LNCAP (cell line): ENCODE results near the gene FKBP5.

Experiments
- TF ChIP-seq, protein P1 (sequence below): fragments of 450-650 bp; IDR thresholded peaks from 2 replicates; pipeline ENCODE4 v1.5.1; 2017; ENCODE audit warnings: mild to moderate bottlenecking

Gene FKBP5

DNA sequence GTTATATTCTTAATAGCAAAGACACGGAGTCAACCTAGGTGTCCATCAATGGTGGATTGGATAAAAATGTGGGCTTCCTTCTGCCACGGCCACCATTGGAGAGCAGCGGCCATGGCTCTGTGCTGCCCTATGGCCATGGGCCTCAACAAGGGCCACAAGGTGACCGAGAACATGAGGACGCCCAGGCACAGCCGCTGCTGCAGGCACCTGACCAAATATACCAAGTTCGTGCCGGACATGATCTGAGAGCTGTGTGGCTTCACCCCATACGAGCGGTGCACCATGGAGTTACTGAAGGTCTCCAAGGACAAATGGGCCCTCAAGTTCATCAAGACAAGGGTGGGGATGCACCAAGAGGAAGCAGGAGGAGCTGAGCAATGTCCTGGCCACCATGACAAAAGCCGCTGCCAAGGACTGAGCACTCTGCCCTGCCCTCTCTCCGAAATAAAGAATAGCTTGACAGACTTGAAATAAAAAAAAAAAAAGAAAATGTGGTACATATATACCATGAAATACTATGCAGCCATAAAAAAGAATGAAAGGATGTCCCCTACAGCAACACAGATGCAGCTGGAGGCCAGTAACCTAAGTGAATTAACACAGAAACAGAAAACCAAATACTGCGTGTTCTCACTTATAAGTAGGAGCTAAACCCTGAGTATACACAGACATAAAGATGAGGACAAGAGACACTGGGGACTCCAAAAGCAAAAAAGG is 81.0 kb downstream of the FKBP5 start:
- TF ChIP-seq, protein P1, sequence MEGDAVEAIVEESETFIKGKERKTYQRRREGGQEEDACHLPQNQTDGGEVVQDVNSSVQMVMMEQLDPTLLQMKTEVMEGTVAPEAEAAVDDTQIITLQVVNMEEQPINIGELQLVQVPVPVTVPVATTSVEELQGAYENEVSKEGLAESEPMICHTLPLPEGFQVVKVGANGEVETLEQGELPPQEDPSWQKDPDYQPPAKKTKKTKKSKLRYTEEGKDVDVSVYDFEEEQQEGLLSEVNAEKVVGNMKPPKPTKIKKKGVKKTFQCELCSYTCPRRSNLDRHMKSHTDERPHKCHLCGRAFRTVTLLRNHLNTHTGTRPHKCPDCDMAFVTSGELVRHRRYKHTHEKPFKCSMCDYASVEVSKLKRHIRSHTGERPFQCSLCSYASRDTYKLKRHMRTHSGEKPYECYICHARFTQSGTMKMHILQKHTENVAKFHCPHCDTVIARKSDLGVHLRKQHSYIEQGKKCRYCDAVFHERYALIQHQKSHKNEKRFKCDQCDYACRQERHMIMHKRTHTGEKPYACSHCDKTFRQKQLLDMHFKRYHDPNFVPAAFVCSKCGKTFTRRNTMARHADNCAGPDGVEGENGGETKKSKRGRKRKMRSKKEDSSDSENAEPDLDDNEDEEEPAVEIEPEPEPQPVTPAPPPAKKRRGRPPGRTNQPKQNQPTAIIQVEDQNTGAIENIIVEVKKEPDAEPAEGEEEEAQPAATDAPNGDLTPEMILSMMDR, result no peak

GRCh38 chr6:35605600-35605999 is 83.1 kb downstream of the FKBP5 start:
- TF ChIP-seq, protein P1, result no peak

GRCh38 chr6:35603326-35604202 is 85.2 kb downstream of the FKBP5 start:
- TF ChIP-seq, protein P1, result no peak

GRCh38 chr6:35602133-35602946 is 86.4 kb downstream of the FKBP5 start:
- TF ChIP-seq, protein P1, result no peak

DNA sequence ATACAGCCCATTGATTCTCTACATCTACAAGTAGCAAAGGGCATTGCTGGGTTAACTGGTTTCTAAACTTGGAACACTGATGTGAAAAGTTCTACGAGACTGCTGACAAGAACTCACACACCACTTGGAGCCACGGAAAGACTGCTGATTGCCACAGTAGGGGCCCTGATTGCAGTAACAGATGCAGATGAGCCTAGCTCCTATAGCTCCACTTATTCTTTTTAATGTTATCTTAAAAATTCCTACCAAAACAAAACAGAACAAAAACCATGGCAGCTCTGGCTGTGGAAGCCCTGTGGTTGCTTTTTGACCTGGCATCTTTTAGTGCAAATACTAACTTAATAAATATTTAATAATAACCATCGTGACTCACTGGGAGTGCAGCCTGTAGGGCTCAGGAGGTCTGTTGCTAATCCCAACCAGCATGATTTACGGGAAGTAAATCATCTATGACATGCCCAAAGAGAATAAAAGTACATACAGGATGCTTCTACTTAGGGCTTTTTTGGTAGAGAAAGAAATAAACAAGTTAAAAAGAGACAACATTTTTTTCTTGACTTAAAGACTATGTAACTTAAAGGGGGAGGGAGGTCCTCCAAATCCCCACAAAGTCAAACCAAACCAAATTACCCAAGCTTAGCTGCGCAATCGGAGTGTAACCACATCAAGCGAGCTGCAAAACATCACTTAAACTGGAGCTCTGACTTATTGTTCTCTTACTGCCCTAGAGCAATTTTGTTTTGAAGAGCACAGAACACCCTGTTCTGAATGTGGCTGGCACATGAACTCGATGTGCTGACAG is 87.2 kb downstream of the FKBP5 start:
- TF ChIP-seq, protein P1, result no peak

- TF ChIP-seq, protein P1, result no peak
These were observed 88.0 kb downstream of the FKBP5 start for GRCh38 chr6:35600659-35601125.
